ENCODE measurements around the gene MINK1. TPM values are rescaled to one million over a fixed set of nuclear protein-coding genes. Genes with fewer than 3 reads are reported as not detected.

Gene MINK1
- total and polyA plus RNA-seq, 10 of the 15 experiments (the other 5 are each of a cell fraction or from before 2014, with no cell fraction given): 0.08 to 55.6 (median 15.0) TPM

DNA sequence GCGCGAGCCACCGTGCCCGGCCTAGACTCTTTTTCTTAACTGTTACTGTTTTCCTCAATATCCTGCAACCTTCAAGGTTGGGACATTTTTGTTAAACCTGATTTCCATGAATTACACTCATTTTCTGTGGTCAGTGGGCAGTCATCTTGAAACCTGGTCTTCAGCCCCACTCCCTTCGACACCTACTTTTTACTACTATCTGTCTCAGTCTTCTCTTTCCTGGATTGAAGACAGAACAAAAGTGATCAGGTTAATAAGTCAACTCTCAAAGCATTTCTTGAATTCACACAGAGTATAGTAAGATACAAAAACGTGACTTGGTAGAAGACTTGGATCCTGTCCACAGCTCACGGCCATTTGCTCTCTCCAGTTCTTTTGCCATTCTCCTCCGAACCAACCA, 6.1 kb downstream of the MINK1 start:
- no peak for DNase-seq (ENCODE audit: low read depth, low spot score)
- Histone ChIP-seq H3K4me1 (ENCODE audit: control insufficient read depth, insufficient read depth, low read length) (peaks cover 29% of the 10 kb centered on the region), H3K79me2 (ENCODE audit: control insufficient read depth, insufficient read depth, low read length) (peaks cover 34% of the 10 kb centered on the region), H4K20me1 (ENCODE audit: control insufficient read depth, insufficient read depth) (peaks cover 9% of the 10 kb centered on the region), H3K4me3 (no peak overlapping the region), H3K9ac (ENCODE audit: control insufficient read depth, insufficient read depth, low read length) (no peak overlapping the region), H3K36me3 (ENCODE audit: control insufficient read depth in 2 of 2, insufficient read depth in 2 of 2, low read length in 1 of 2) (no peaks in the 10 kb centered on the region; a peak in 2 of 4 replicates), H2AFZ (ENCODE audit: control insufficient read depth, low read depth, low read length) (no peak overlapping the region), H3K27ac (ENCODE audit: control insufficient read depth, insufficient read depth) (no peak overlapping the region), H3K27me3 (replicated peaks in 1 of 2; ENCODE audit: control insufficient read depth in 2 of 2, insufficient read depth in 2 of 2, low read length in 1 of 2) (no peaks in the 10 kb centered on the region), H3K4me2 (ENCODE audit: control insufficient read depth, insufficient read depth) (no peak overlapping the region), H3K9me3 (replicated peaks; ENCODE audit: control insufficient read depth, insufficient read depth, low read length) (no peaks in the 10 kb centered on the region)
- TF ChIP-seq ESRRA (IDR thresholded peaks at IDR 0.05; ENCODE audit: low read length): no peak
- TF ChIP-seq, protein P1, sequence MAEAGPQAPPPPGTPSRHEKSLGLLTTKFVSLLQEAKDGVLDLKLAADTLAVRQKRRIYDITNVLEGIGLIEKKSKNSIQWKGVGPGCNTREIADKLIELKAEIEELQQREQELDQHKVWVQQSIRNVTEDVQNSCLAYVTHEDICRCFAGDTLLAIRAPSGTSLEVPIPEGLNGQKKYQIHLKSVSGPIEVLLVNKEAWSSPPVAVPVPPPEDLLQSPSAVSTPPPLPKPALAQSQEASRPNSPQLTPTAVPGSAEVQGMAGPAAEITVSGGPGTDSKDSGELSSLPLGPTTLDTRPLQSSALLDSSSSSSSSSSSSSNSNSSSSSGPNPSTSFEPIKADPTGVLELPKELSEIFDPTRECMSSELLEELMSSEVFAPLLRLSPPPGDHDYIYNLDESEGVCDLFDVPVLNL (IDR thresholded peaks at IDR 0.05; ENCODE audit: low read depth, low read length): no peak
- peak; percentile 21; the same call in 1 of the 2 replicates for TF ChIP-seq RUNX3 (IDR thresholded peaks at IDR 0.05; ENCODE audit: low read length)
- in situ Hi-C loops (cut with MboI) (no loop called here), intact Hi-C loops (cut with micrococcal nuclease; ENCODE audit: unreplicated experiment) (no loop called here)
- no TSS peak for BruUV-seq (replicated peaks)
- no peak for ATAC-seq
- RAD21 ChIA-PET (ENCODE audit: unreplicated experiment): no interaction called here
- no peak for FAIRE-seq
- CTCF ChIA-PET: no interaction called here
- POLR2A ChIA-PET: no interaction called here
- SMC1A ChIA-PET (ENCODE audit: uncharacterized antibody, unreplicated experiment): no interaction called here
- 73% methylated on average over 7 of the region's 8 CpGs for WGBS (ENCODE audit: insufficient coverage, insufficient replicate concordance, low lambda C conversion rate, missing lambda C conversion rate)

DNA sequence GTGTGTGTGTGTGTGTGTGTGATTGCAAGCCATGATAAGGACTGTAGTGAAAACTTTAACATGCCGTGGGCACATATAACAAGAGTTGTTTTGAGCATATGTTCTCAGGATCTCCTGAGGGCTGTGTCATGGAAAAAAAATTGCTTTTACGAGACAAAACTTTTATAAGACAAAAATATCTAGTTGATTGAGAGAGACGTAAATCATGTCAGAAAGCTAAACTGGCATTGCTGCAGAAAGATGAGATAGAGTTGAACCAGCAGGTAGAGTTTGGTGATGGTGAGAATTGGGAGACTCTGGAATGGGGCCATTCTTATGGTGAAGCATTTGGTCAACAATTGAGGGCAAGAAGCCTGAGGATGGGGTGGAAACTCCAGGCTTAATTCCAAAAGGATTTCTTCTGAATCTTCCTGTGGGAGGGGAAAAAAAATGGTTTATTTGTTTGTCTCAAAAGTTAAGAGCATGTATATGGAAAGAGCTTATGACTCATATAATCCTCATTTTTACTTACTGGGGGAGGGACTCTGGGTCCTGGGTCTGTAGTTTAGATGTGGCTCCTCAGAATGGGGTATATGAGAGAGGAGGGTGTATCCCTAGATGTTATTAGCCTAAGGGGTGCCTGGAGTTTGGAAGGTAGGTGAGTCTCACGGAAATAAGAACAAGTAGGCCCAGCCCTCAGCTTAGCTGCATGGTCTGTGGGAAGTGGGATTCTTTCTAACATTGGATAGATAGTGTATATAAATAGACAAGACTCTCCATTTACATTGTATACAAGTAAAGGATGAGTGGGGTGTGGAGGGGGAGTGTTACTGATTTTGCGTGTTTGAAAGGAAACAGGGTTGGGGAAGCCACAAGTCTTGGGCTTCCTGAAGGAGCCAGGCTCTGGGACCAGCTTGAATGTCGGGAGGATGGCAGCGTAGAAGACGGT, 7.1 kb downstream of the MINK1 start:
- Histone ChIP-seq H3K4me2 (ENCODE audit: control insufficient read depth, insufficient read depth) (peak overlapping the region; percentile 19; the same call in 1 of the 2 replicates), H3K9me3 (replicated peaks; ENCODE audit: control insufficient read depth, insufficient read depth, low read length) (no peaks in the 10 kb centered on the region), H3K4me3 (no peak overlapping the region), H3K27me3 (replicated peaks in 1 of 2; ENCODE audit: control insufficient read depth in 2 of 2, insufficient read depth in 2 of 2, low read length in 1 of 2) (no peaks in the 10 kb centered on the region), H3K36me3 (ENCODE audit: control insufficient read depth in 2 of 2, insufficient read depth in 2 of 2, low read length in 1 of 2) (no peaks in the 10 kb centered on the region; a peak in 2 of 4 replicates), H4K20me1 (ENCODE audit: control insufficient read depth, insufficient read depth) (peaks cover 12% of the 10 kb centered on the region), H2AFZ (ENCODE audit: control insufficient read depth, low read depth, low read length) (no peak overlapping the region), H3K79me2 (ENCODE audit: control insufficient read depth, insufficient read depth, low read length) (peaks cover 24% of the 10 kb centered on the region), H3K27ac (ENCODE audit: control insufficient read depth, insufficient read depth) (no peak overlapping the region), H3K9ac (ENCODE audit: control insufficient read depth, insufficient read depth, low read length) (no peak overlapping the region), H3K4me1 (ENCODE audit: control insufficient read depth, insufficient read depth, low read length) (peaks cover 19% of the 10 kb centered on the region)
- in situ Hi-C loops (cut with MboI): no loop called here
- no peak for ATAC-seq
- no peak for DNase-seq (ENCODE audit: low read depth, low spot score)
- TF ChIP-seq NFXL1 (IDR thresholded peaks at IDR 0.05; ENCODE audit: borderline replicate concordance): no peak
- TF ChIP-seq MTA3 (IDR thresholded peaks at IDR 0.05; ENCODE audit: borderline replicate concordance, low read length): no peak
- TF ChIP-seq RUNX3 (IDR thresholded peaks at IDR 0.05; ENCODE audit: low read length): no peak
- TF ChIP-seq GATAD2B (conservative IDR thresholded peaks at IDR 0.05; ENCODE audit: low read depth): no peak
- no peak for TF ChIP-seq YBX1 (IDR thresholded peaks at IDR 0.05)
- no peak for TF ChIP-seq NFYB (IDR thresholded peaks at IDR 0.05; ENCODE audit: insufficient read depth, low read depth, low read length)
- TF ChIP-seq STAT3 (IDR thresholded peaks at IDR 0.05; ENCODE audit: low read depth, low read length): no peak
- no peak for TF ChIP-seq SMAD1 (IDR thresholded peaks at IDR 0.05; ENCODE audit: low read depth, partially characterized antibody)
- ChIA-PET CTCF (interaction anchor here (1.2 kb wide), 1 partner anchor 50 kb away, joined by 5 read pairs; no protein-coding TSS in a partner anchor), POLR2A (interaction anchor here (0.5 kb wide), 1 partner anchor 139 kb away, joined by 3 read pairs; no protein-coding TSS in a partner anchor), RAD21 (ENCODE audit: unreplicated experiment) (interaction anchor here (0.5 to 0.6 kb wide), 2 partner anchors 112 to 130 kb away, joined by 3 to 4 read pairs; partner anchors contain the start of gene ARRB2), SMC1A (ENCODE audit: uncharacterized antibody, unreplicated experiment) (no interaction called here)
- 88% methylated on average over 8 of the region's 8 CpGs for WGBS (ENCODE audit: insufficient coverage, insufficient replicate concordance, low lambda C conversion rate, missing lambda C conversion rate)
- intact Hi-C loops (cut with micrococcal nuclease; ENCODE audit: unreplicated experiment): no loop called here
- no TSS peak for BruUV-seq (replicated peaks)
- FAIRE-seq: no peak
